Smooth muscle cell (in vitro differentiated cells): ENCODE results near the gene PLOD2. TPM values are rescaled to one million over a fixed set of nuclear protein-coding genes. Genes with fewer than 3 reads are reported as not detected.

ENCODE experiments used
- DNase-seq: peaks from one replicate; lab custom pipeline; 2025; ENCODE audit not compliant: unreplicated experiment; lab: John Stamatoyannopoulos, UW
- H2AFZ ChIP-seq: fragments of 200-600 bp; sonication (generic); 2 replicates; pipeline ENCODE4 v1.6.0; 2016; ENCODE audit warnings: antibody characterized with exemption, low read depth, mild to moderate bottlenecking
- H3F3A ChIP-seq: fragments of 200-600 bp; sonication (generic); 2 replicates; pipeline ENCODE4 v1.6.0; 2017; ENCODE audit warnings: antibody characterized with exemption, low read depth
- H3K27ac ChIP-seq: fragments of 200-600 bp; sonication (generic); 2 replicates; pipeline ENCODE4 v1.5.1; 2016; ENCODE audit warnings: low read depth, mild to moderate bottlenecking
- H3K27me3 ChIP-seq: fragments of 200-600 bp; sonication (generic); 2 replicates; pipeline ENCODE4 v1.6.1; 2016; ENCODE audit warnings: low read depth, mild to moderate bottlenecking
- H3K36me3 ChIP-seq: fragments of 200-600 bp; sonication (generic); 2 replicates; pipeline ENCODE4 v1.5.1; 2016; ENCODE audit warnings: low read depth
- H3K4me1 ChIP-seq: fragments of 200-600 bp; sonication (generic); 2 replicates; pipeline ENCODE4 v1.5.1; 2016; ENCODE audit warnings: low read depth
- H3K4me2 ChIP-seq: fragments of 200-600 bp; sonication (generic); 2 replicates; pipeline ENCODE4 v1.6.0; 2016; ENCODE audit warnings: mild to moderate bottlenecking
- H3K4me3 ChIP-seq: fragments of 200-600 bp; sonication (generic); 2 replicates; pipeline ENCODE4 v1.5.1; 2016; ENCODE audit warnings: mild to moderate bottlenecking
- H3K79me2 ChIP-seq: fragments of 200-600 bp; sonication (generic); 2 replicates; pipeline ENCODE4 v1.6.0; 2016; ENCODE audit warnings: low read depth, mild to moderate bottlenecking
- H3K9ac ChIP-seq: fragments of 200-600 bp; sonication (generic); 2 replicates; pipeline ENCODE4 v1.6.0; 2016; ENCODE audit warnings: low read depth
- H3K9me3 ChIP-seq: fragments of 200-600 bp; sonication (generic); replicated peaks from 2 replicates; pipeline ENCODE4 v1.5.1; 2016; ENCODE audit warnings: low read depth
- H4K20me1 ChIP-seq: fragments of 200-600 bp; sonication (generic); 2 replicates; pipeline ENCODE4 v1.6.0; 2016; ENCODE audit warnings: low read depth
- WGBS: methylation state at CpG from one replicate; pipeline ENCODE4 v1.1.7; 2016; ENCODE audit warnings: low lambda C conversion rate; 5-methylcytosine and 5-hydroxymethylcytosine counted together
- polyA plus RNA-seq: library from polyadenylated mRNA; unstranded; fragments of >200 nt; fragmentation: Nextera tagmentation; extraction: Ambion mirVana; gene quantifications from 2 replicates; pipeline ENCODE4 v1.2.1, GENCODE V29; 2016
- total RNA-seq: library from RNA; depleted of rRNA; stranded (reverse); fragments of >200 nt; gene quantifications from 2 replicates; pipeline ENCODE4 v1.2.3, GENCODE V29; 2014
- TF ChIP-seq, protein P1 (sequence below): fragments of 200-600 bp; sonication (generic); IDR thresholded peaks from 2 replicates; pipeline ENCODE4 v1.5.1; 2017; ENCODE audit warnings: borderline replicate concordance, mild to moderate bottlenecking, antibody characterized with exemption; ENCODE audit not compliant: insufficient read depth, poor library complexity, severe bottlenecking

PLOD2 gene
- total and polyA plus RNA-seq, 2 experiments from 2014 or later = 372 to 658 TPM

DNA sequence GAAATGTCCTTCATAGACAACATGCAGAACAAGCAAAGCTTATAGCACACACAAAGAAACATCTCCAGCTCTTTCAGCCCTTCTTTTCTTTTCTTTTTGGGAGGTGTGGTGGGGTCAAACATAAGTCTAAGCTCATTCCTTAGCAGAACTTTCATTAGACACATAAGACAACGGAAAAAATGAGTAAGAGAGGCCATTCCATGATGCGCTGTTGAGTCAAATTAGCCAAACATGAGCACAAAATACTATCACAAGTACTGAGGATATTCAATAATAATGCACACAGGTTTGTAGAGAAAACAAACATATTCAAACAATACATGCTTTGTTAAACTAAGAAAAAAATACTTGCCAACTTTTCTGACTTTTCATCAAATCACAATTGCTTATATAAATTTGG, 83.0 kb downstream of the PLOD2 start:
- no peaks in the 10 kb centered on the region for H3K4me1 ChIP-seq
- 88% methylated on average over 2 of the region's 2 CpGs for WGBS
- peaks cover 13% of the 10 kb centered on the region for H3K36me3 ChIP-seq

DNA sequence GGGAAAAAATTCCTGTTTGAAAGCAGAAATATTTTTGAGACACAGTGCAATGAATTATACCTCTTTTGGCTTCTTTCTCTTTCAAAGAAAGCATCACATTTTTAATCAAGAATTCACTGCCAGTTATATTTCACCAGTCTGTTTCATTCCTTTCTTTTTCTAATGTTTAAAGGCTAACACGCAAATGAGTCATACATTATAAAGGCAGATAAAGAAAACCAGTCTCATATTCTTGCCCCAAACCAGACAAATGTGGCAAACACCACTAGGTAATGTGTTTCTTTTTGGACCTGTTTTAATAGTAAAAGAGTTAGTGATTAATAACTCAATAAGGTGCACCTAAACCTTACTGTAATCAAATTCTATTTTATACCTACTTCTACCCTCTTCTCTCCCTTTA, 83.8 kb downstream of the PLOD2 start:
- Histone ChIP-seq H3K27ac (peak overlapping the region; percentile 47), H3K36me3 (peaks cover 18% of the 10 kb centered on the region), H4K20me1 (peaks cover 33% of the 10 kb centered on the region), H3K4me1 (no peaks in the 10 kb centered on the region), H3K27me3 (no peaks in the 10 kb centered on the region), H3K9ac (no peak overlapping the region), H3F3A (peaks cover 21% of the 10 kb centered on the region), H3K9me3 (no peaks in the 10 kb centered on the region), H3K4me3 (no peak overlapping the region), H3K4me2 (peak overlapping the region; percentile 14), H3K79me2 (peaks cover 43% of the 10 kb centered on the region), H2AFZ (no peak overlapping the region)
- WGBS = 86% methylated on average over 1 of the region's 1 CpG
- DNase-seq = no peak
- TF ChIP-seq, protein P1, sequence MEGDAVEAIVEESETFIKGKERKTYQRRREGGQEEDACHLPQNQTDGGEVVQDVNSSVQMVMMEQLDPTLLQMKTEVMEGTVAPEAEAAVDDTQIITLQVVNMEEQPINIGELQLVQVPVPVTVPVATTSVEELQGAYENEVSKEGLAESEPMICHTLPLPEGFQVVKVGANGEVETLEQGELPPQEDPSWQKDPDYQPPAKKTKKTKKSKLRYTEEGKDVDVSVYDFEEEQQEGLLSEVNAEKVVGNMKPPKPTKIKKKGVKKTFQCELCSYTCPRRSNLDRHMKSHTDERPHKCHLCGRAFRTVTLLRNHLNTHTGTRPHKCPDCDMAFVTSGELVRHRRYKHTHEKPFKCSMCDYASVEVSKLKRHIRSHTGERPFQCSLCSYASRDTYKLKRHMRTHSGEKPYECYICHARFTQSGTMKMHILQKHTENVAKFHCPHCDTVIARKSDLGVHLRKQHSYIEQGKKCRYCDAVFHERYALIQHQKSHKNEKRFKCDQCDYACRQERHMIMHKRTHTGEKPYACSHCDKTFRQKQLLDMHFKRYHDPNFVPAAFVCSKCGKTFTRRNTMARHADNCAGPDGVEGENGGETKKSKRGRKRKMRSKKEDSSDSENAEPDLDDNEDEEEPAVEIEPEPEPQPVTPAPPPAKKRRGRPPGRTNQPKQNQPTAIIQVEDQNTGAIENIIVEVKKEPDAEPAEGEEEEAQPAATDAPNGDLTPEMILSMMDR = no peak

More for the DNA sequence above, 83.0 kb downstream of the PLOD2 start:
- H3F3A ChIP-seq = peaks cover 21% of the 10 kb centered on the region
- DNase-seq = no peak
- peak overlapping the region; percentile 47 for H3K27ac ChIP-seq
- no peak overlapping the region for H3K9ac ChIP-seq
- TF ChIP-seq, protein P1 = no peak
- no peaks in the 10 kb centered on the region for H3K9me3 ChIP-seq
- no peak overlapping the region for H3K4me3 ChIP-seq
- no peak overlapping the region for H2AFZ ChIP-seq
- no peaks in the 10 kb centered on the region for H3K27me3 ChIP-seq
- H3K79me2 ChIP-seq = peaks cover 49% of the 10 kb centered on the region
- no peak overlapping the region for H3K4me2 ChIP-seq
- peaks cover 29% of the 10 kb centered on the region for H4K20me1 ChIP-seq

DNA sequence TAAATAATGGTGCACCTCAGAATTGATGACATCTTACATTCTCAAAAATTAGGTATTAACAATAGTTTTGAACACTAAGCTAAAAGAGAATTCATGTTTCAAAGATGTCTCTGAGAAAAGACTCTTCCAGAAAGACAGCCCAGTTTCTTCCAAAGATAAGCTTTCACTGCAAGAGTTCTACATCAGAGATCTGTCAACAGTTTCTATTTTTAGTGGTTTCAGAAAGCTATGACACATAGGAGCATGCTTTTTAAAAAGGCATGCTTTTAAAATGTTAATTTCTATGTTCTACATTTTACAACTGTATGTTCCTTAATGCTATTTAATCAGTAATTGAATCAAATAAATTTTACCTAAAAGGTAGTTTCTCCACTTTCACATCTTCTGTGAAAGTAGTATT, 88.2 kb downstream of the PLOD2 start:
- peaks cover 28% of the 10 kb centered on the region for H3K36me3 ChIP-seq
- peaks cover 7% of the 10 kb centered on the region for H3K79me2 ChIP-seq
- H4K20me1 ChIP-seq = peaks cover 29% of the 10 kb centered on the region
- H3K27ac ChIP-seq = peak overlapping the region; percentile 54
- no peaks in the 10 kb centered on the region for H3K27me3 ChIP-seq
- no peaks in the 10 kb centered on the region for H3K9me3 ChIP-seq
- no peak overlapping the region for H2AFZ ChIP-seq
- H3F3A ChIP-seq = peaks cover 32% of the 10 kb centered on the region
- peak overlapping the region; percentile 7 for H3K4me2 ChIP-seq
- DNase-seq = no peak
- TF ChIP-seq, protein P1 = no peak
- no peaks in the 10 kb centered on the region for H3K4me1 ChIP-seq
- H3K4me3 ChIP-seq = no peak overlapping the region
- no peak overlapping the region for H3K9ac ChIP-seq

DNA sequence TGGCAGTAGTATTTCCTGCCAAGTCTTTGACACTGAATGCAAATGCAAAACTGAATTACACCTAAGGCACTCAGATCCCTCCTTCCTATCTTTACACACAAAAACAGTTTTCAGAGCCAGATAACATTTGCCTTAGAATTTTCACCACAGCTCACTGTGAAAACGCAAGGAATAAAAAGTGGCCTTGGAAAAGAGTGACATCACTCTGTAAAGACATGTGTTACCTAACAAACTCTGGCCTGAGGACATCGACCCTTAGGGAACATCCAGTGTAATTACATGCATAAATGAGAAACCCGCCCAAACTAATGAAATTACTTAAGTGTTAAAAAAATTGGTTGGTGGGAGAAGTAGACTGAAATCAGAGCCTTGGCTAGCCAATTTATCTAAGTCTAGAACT, 88.9 kb downstream of the PLOD2 start:
- 44% methylated on average over 3 of the region's 3 CpGs for WGBS

More for the DNA sequence above, 88.9 kb downstream of the PLOD2 start:
- H3K27ac ChIP-seq = peak overlapping the region; percentile 54
- no peak for DNase-seq
- no peak overlapping the region for H3K9ac ChIP-seq
- TF ChIP-seq, protein P1 = no peak
- H4K20me1 ChIP-seq = peaks cover 22% of the 10 kb centered on the region
- no peak overlapping the region for H3K4me2 ChIP-seq
- peaks cover 28% of the 10 kb centered on the region for H3K36me3 ChIP-seq
- H3K4me3 ChIP-seq = no peak overlapping the region
- H3K4me1 ChIP-seq = no peaks in the 10 kb centered on the region
- no peaks in the 10 kb centered on the region for H3K9me3 ChIP-seq
- no peaks in the 10 kb centered on the region for H3K27me3 ChIP-seq
- no peak overlapping the region for H2AFZ ChIP-seq
- H3K79me2 ChIP-seq = peaks cover 2% of the 10 kb centered on the region
- H3F3A ChIP-seq = peaks cover 27% of the 10 kb centered on the region
